Activated T-cell treated with anti-CD3 and anti-CD28 coated beads, Interleukin-2, amount 50 U/mL, for 1 hour (primary cell): Measurements from ENCODE around the gene CYBA.
A peak's percentile ranks its signal among the peaks of the same experiment; 100 is the strongest.

Experiments
- DNase-seq: peaks from one replicate; pipeline ENCODE4 v3.0.0-alpha.2; 2020

Gene CYBA

GRCh38 chr16:88627531-88628411 lies 23.1 kb downstream of the CYBA start:
- DNase-seq, result no peak

GRCh38 chr16:88626646-88627045 lies 24.2 kb downstream of the CYBA start:
- DNase-seq, result no peak

- no peak for DNase-seq
These were observed 25.8 kb downstream of the CYBA start for GRCh38 chr16:88624977-88625576.

- no peak for DNase-seq
These were observed 26.4 kb downstream of the CYBA start for GRCh38 chr16:88624481-88624880.

- no peak for DNase-seq
These were observed 27.0 kb downstream of the CYBA start for GRCh38 chr16:88623858-88624257.

GRCh38 chr16:88622866-88623265 lies 28.0 kb downstream of the CYBA start:
- no peak for DNase-seq

- DNase-seq, result no peak
These were observed 28.7 kb downstream of the CYBA start for GRCh38 chr16:88622125-88622524.

- DNase-seq, result peak; percentile 63
These were observed 30.7 kb downstream of the CYBA start for GRCh38 chr16:88619859-88620815.

- no peak for DNase-seq
These were observed 31.7 kb downstream of the CYBA start for GRCh38 chr16:88618956-88619667.

- DNase-seq, result no peak
These were observed 32.5 kb downstream of the CYBA start for GRCh38 chr16:88618182-88618955.

GRCh38 chr16:88617268-88618031 lies 33.4 kb downstream of the CYBA start:
- DNase-seq, result no peak

GRCh38 chr16:88616736-88617135 lies 34.1 kb downstream of the CYBA start:
- no peak for DNase-seq

- no peak for DNase-seq
These were observed 34.5 kb downstream of the CYBA start for GRCh38 chr16:88616320-88616719.

GRCh38 chr16:88614818-88615580 lies 35.9 kb downstream of the CYBA start:
- no peak for DNase-seq

- DNase-seq, result no peak
These were observed 36.7 kb downstream of the CYBA start for GRCh38 chr16:88613911-88614817.

GRCh38 chr16:88613293-88613692 lies 37.6 kb downstream of the CYBA start:
- DNase-seq, result no peak

- no peak for DNase-seq
These were observed 39.7 kb downstream of the CYBA start for GRCh38 chr16:88610909-88611812.

GRCh38 chr16:88610080-88610479 lies 40.8 kb downstream of the CYBA start:
- DNase-seq, result no peak
